CD4-positive, CD25-positive, alpha-beta regulatory T cell (primary cell): Measurements from ENCODE around the gene ACP6. TPM values are rescaled to one million over a fixed set of nuclear protein-coding genes. Genes with fewer than 3 reads are reported as not detected.

Experiments
- polyA plus RNA-seq, 4 donors: library from polyadenylated mRNA; unstranded; fragments of 300-500 nt; fragmentation: Illumina TruSeq; gene quantifications; one replicate each; pipeline ENCODE4 v1.2.3, GENCODE V29; 2021
- total RNA-seq: library from RNA; stranded (reverse); gene quantifications from one replicate; pipeline ENCODE4 v1.2.3, GENCODE V29; 2022

The ACP6 gene
- total and polyA plus RNA-seq, 5 donors from 2014 or later, result 8.9 to 18.5 (median 12.6) TPM

Other genes with a start within 250 kb of the ACP6 start
- gene BCL9, start 129.0 kb downstream of the ACP6 start, total RNA-seq, result 17.1 TPM
- 1 to 10 TPM; 2.1 to 5.0 (median 2.8) TPM for gene BCL9, start 129.0 kb downstream of the ACP6 start, polyA plus RNA-seq
- gene GJA5, start 90.1 kb upstream of the ACP6 start, total RNA-seq, result not detected
- gene GJA5, start 90.1 kb upstream of the ACP6 start, polyA plus RNA-seq, result not detected
- not detected for gene GJA8, start 232.3 kb upstream of the ACP6 start, total RNA-seq
- not detected for gene GJA8, start 232.3 kb upstream of the ACP6 start, polyA plus RNA-seq